Ecto neural progenitor cell (in vitro differentiated cells): Measurements from ENCODE around the gene SPHKAP.
"Not testable (repeated sequence)": the region's sequence is repeated elsewhere in the genome, so short reads cannot be mapped to it uniquely, and the experiment has no call there.

Experiments
- DNase-seq: peaks from one replicate; pipeline ENCODE4 v3.0.0-alpha.2; 2018; ENCODE audit warnings: low spot score

Gene SPHKAP

GRCh38 chr2:228038967-228039366 lies 142.5 kb downstream of the SPHKAP start:
- DNase-seq = no peak

GRCh38 chr2:228037915-228038314 lies 143.6 kb downstream of the SPHKAP start:
- no peak for DNase-seq

DNA sequence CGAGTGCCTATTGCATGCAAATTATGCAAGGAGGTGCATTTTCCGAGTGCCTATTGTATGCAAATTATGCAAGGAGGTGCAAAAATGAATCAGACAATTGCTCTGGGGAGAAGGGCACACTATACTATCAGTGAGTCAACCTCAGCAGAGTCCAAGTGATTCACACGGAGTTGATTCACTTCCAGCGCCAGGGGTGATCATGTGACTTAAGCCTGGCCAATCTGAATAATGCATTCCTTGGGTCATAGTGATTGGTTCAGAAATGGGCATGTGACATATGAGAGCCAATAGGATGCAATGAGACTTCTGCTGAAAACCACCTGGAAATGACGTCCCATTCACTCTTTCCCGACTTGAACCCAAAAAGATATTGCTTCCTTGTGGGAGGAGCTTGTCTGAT lies 157.9 kb downstream of the SPHKAP start:
- no peak for DNase-seq

DNA sequence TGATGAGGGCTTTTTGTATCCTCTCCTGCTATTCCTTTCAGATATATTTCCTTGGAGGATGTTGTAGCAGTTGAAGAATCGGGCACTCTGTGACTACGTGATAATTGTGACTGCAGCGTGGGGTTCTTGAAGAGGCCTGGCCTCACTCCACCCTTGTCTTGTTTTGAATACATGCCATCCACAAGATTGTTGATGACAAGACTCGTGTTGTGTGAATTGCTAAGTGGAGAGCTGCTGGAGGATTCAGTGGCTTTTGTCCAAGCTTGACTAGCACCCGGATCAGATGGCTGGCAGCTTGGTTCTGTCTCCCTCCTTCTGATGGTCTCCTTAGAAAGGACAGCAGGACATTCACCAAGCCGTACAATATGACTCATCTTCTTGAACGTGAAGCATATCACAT lies 163.2 kb downstream of the SPHKAP start:
- no peak for DNase-seq

DNA sequence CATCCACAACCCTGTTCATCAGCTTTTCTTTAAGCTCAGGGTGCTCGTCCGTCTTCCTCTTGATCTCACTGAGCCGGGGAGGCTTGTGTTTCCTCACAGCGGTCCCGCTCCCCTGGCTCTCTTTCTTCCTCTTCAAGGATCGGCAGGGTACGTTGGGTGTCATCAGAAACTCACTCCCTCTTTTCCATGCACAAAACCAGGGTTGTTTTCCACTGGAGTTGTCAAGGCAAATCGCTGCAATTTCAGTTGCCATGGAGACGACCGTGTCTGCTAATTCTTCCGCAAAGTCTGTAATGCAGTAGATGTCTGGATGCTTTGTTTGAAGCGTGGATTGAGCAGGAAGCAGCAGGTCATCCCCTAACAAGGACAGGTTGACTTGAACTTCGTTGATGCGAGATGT lies 163.7 kb downstream of the SPHKAP start:
- no peak for DNase-seq

DNA sequence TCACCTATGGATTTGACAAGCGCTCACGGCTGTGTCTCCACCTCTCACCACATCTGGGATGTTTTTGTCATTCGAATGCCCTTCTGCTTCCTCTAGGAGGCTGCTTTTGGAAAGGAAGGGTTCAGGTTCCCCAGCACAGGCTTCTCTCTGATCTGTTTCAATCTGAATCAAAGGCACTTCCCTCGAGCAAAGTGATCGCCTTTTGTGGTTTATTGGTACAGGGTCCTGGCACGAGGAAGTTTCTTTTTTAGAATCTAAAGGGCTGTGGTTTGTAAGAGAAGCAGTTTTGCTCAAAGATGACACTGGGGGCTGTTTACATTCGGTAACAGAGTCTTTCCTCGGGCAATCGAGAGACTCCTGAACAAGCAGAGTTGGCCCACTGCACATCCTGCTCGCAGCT lies 165.1 kb downstream of the SPHKAP start:
- DNase-seq = no peak

DNA sequence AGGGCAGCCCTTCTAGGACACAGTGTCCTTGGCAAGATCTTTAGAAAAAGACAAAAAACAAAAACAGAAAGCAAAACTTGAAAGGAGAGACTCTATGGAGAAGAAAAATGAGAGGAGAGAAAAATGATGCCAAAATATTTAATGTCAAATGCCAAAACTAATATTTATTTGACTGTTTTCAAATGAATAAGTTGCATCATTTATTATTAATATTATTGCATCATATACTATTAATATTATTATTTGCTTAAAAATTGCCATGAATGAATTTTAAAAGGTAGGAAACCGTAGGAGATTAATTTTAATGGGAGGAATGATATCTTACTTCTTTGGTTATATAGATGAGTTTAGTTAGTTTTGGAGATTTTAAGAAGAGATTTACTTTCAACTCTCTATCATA lies 165.7 kb downstream of the SPHKAP start:
- DNase-seq = no peak

DNA sequence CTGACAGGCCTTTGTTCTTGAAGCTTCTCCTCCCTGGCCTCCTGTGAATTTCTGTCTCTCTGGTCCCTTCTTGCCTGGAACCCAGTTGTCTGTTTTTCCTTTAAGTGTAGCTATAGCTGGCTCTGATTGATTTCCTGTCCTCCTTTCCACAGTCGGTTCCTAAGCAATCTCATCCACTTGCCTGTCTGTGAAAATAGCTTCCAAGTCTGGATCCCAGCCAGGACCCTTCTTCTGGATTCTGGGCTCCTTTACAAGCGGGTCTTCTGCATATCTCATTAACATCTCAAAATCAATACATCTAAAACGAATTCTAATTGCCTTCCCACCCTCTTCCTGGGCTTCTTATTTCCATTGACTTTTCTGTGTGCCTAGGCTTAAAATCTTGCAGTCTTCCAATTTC lies 185.1 kb downstream of the SPHKAP start:
- no peak for DNase-seq

- no peak for DNase-seq
These were observed 190.6 kb downstream of the SPHKAP start for GRCh38 chr2:227990937-227991336.

DNA sequence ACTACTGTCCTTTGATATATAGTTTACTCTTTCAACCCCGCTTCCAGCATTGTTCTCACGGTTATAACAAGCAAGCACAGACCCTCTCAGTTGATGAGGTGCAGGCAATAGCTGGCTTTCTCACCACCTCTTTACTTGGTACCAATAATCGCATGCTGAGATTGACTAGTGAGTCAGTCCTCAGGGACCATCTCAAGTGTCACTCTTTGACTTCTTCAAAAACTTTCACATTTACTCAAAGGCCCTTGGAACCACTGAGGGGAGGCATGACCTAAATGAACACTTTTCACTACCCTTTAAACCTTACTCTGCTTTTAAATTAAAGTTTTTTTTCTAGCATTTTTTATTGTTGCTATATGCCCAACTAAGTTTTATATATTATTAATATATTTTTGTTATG lies 208.2 kb downstream of the SPHKAP start:
- no peak for DNase-seq

GRCh38 chr2:227971619-227972230 lies 209.8 kb downstream of the SPHKAP start:
- DNase-seq = no peak

DNA sequence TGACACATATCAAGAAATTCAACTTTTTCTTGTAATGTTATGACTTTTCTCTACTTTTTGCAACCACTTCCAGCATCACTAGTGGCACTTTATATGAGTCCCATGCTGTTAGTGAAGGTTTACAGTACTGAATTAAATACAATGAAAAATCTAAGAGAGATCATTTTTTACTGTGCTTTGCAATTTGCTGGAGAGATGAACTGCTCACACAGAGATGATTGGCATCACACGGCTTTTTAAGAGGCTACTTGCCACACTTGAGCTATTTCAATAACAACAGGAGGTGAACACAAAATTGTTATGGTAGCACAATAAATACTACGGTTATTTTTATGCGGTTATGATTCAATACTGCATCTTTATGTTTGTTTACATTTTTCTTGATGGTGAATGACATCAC lies 221.2 kb downstream of the SPHKAP start:
- no peak for DNase-seq

DNA sequence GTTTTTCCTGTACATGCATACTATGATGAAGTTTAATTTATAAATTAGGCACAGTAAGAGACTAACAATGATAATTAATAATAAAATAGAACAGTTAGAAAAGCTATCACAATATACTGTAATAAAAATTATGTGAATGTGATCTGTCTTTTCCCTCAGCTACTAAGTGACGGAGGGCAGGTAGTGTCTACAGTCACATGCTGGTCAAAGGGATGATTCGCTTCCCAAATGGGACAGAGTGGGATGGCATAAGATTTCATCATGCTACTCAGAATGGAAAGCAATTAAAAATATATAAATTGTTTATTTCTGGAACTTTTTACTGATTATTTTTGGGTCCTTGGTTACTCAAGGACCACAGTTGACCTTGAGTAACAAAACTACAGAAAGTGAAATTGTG lies 238.5 kb downstream of the SPHKAP start:
- no peak for DNase-seq

DNA sequence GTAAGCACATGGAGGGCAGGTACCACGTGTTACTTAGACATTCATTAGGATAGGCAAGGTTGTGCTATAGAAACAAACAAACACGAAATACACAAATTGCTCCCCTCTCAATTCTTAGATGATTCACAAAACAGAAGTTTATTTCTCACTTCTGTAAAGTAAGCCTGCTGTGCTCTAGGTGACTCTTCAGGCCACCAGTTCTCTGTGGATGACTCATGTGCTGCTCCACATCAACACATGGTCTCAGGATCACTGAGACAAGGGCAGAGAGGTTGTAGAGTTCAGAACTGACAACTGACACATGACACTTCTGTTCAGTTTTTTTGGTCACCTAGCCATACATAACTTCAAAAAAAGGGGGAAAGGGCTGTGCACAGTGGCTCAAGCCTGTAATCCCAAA lies 239.5 kb downstream of the SPHKAP start:
- no peak for DNase-seq

DNA sequence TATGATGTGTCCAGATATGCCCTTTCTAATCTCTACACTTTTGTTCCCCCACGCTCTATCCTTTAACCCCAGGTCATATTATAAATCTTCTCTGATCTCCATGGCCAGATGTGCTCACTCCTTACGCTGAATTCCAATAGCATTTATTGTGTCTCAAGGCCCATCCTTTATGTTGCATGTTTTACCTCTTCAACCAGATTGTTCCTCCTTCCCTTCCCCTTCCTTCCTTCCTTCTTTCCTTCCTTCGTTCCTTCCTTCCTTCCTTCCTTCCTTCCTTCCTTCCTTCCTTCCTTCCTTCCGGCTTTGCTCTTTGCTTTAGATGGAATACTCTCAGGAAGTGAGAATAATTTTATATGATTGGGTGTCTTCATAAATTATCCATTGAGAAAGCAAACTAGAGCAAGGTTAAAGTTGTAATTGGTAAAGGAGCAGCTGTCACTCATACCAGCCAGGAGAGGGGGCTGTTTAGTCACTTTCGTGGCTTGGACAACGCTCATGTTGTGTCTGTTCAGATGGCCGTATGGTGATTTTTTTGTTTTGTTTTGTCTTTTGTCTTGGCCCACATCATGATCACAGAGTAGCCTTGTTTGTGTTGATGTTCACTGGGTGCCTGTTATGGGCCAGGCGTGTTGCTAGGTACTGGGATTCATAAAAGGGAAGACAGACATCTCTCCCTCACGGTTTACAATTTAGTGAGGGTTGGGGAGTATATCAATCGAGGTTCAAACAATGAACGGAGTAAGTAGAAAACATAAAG lies 242.0 kb downstream of the SPHKAP start:
- peak; percentile 58 for DNase-seq

DNA sequence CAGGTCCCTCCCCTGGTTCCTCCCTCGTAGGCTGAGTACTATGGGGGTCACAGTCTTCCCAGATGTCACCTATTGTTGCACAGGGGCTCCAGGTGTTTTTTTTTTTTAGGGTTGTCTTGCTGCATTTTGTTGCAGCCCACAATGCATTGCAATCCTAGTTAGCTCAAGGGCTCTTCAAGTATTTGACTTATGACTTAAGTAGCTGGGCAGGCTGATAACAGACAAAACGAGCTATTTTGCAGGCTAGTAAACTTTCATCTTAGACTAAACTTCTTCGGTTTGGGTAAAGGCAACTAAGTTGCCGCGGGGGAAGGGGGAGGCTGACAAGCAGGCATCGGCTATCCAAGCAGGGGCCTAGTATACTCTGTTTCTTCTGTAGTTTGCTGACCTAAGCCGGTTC lies 245.2 kb downstream of the SPHKAP start:
- DNase-seq = not testable (repeated sequence)

DNA sequence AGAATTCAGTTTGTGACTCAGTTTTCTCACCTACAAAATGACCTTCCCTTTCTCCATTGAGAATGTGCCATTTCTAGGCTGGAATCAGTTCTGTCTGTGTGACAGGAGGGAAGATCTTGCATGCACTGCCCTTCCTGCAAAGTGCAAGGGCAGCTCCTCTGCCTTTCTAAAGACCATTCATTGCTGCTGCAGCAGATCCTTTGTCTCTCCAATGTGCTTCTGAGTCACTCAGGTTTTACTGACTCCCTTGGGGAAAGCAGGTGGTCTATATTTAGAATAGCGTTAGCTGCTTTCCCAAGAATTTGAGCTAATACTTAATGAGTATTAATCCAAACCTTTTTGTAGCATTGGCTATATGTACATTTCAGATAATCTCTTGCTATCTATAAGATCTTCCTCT lies 247.6 kb downstream of the SPHKAP start:
- no peak for DNase-seq

GRCh38 chr2:227932403-227932802 lies 249.1 kb downstream of the SPHKAP start:
- DNase-seq = no peak

- no peak for DNase-seq
These were observed 249.5 kb downstream of the SPHKAP start for GRCh38 chr2:227932001-227932400.
